SU-DHL-6 (cell line): Measurements from ENCODE around the gene CFAP92.

Experiments
- EZH2phosphoT487 ChIP-seq: fragments of 200-600 bp; sonication (generic), shearing (Covaris generic); conservative IDR thresholded peaks from 2 replicates; pipeline ENCODE4 v1.6.1; 2018; ENCODE audit warnings: mild to moderate bottlenecking, antibody characterized with exemption, low read length, moderate library complexity, mixed read lengths
- TF ChIP-seq, protein P1 (sequence below): fragments of 200-600 bp; sonication (generic); IDR thresholded peaks from one replicate; pipeline ENCODE4 v1.5.1; 2017; ENCODE audit warnings: antibody characterized with exemption, mild to moderate bottlenecking, low read length, moderate library complexity; ENCODE audit not compliant: insufficient read depth, poor library complexity, severe bottlenecking

DNA sequence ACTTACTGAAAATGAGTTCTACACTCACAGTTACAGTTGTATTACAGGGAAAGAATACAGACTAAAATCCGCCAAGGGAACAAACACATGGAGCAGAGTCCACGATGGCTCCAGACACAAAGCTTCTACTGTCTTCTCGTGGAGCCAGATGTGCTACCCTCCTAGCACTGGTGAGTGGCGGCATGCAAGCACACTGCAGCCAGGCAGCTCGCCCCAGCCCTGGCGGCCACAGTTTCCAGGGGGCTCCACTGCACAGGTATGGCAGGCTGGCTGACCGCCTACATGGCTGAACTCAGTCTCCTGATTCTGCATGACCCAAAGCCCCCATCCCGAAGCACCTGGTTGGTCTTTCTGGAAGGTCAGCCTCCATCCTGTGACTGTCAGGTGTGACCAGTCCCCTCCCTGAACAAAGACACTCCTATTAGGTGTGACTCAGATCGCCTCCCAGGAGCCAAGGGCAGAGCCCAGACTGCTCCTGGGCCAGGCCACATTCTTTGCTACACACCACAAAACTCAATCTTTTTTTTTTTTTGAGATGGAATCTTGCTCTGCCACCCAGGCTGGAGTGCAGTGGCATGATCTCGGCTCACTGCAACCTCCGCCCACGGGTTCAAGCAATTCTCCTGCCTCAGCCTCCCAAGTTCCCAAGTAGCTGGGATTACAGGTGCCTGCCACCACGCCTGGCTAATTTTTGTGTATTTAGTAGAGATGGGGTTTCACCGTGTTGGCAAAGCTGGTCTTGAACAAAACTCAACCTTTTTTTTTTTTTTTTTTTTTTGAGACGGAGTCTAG is 51.5 kb downstream of the CFAP92 start:
- TF ChIP-seq, protein P1, sequence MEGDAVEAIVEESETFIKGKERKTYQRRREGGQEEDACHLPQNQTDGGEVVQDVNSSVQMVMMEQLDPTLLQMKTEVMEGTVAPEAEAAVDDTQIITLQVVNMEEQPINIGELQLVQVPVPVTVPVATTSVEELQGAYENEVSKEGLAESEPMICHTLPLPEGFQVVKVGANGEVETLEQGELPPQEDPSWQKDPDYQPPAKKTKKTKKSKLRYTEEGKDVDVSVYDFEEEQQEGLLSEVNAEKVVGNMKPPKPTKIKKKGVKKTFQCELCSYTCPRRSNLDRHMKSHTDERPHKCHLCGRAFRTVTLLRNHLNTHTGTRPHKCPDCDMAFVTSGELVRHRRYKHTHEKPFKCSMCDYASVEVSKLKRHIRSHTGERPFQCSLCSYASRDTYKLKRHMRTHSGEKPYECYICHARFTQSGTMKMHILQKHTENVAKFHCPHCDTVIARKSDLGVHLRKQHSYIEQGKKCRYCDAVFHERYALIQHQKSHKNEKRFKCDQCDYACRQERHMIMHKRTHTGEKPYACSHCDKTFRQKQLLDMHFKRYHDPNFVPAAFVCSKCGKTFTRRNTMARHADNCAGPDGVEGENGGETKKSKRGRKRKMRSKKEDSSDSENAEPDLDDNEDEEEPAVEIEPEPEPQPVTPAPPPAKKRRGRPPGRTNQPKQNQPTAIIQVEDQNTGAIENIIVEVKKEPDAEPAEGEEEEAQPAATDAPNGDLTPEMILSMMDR = no peak
- TF ChIP-seq EZH2phosphoT487 = no peak
